NCI-H2196 (cell line): ENCODE data around the gene TRAPPC12.
A peak's percentile ranks its signal among the peaks of the same experiment; 100 is the strongest.
"Not testable (repeated sequence)": the region's sequence is repeated elsewhere in the genome, so short reads cannot be mapped to it uniquely, and the experiment has no call there.

Source experiments
- DNase-seq: peaks from one replicate; lab custom pipeline; 2025; ENCODE audit not compliant: unreplicated experiment; lab: John Stamatoyannopoulos, UW

Gene TRAPPC12

DNA sequence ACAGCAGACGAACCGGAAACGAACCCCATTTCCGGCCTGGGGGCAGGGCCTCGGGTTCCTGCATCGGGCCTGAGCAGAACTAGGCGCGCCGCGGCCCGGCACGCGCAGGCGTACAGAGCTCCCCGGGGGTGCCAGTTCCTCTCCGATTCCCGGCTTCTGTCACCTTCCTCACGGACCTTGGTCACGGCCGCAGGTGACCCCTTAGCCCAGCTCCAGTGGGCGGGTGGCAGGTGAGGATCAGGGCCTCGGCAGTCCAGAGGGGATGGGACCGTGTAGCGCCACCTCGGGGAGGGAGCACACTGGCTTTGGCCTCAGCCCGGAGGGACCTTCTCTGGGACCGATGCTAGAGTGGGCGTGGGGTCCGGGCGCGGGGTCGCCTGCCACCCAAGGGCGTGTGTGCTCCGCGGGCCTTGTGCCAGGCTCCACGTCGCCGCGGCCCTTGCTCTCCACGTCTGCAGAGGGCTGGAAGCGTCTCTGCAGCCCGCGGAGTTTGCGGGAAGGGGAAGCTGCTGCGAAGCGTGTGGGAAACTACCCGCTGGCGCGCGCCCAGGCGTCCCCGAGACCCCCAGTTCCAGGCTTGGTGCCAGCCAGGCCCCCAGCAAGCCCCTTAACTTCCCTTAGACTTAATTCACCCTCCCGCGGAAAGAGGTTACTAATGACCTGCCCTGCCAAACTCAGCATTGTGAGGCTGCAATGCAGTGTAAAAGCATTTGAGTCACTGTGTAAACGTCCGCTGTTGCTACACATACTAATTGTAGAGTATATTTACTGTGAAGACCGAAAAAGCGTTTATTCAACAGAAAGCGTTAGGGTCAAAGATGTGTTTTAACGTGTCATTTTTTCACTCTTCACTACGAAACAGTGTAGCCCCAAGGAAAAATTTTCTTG is at the start of gene TRAPPC12:
Gene TRAPPC12, plus strand, starts transcription at position 48 of the 888 bp plus-strand sequence. CDS start 7,930 bp downstream, outside the sequence.
- DNase-seq, result peak; percentile 92

DNA sequence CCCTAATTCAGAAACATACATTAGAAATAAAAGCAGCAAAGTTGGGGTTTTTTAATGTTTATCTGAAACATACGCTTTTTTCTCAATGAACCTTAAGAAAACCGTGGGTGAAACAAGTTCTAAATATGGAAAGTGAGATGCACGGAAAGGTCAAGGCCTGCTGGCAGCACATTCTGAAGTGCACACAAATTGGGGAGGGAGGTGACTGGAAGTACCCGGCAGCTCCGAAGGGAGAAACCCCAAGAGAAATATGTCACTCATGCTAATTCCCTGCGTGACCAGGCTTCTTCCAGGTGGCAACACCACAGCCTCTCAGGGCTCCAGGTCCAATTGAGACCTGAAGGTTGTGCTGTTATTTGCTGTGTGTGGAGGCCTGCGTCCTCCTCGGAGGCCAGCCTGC is 47.4 kb upstream of the TRAPPC12 start:
- no peak for DNase-seq

DNA sequence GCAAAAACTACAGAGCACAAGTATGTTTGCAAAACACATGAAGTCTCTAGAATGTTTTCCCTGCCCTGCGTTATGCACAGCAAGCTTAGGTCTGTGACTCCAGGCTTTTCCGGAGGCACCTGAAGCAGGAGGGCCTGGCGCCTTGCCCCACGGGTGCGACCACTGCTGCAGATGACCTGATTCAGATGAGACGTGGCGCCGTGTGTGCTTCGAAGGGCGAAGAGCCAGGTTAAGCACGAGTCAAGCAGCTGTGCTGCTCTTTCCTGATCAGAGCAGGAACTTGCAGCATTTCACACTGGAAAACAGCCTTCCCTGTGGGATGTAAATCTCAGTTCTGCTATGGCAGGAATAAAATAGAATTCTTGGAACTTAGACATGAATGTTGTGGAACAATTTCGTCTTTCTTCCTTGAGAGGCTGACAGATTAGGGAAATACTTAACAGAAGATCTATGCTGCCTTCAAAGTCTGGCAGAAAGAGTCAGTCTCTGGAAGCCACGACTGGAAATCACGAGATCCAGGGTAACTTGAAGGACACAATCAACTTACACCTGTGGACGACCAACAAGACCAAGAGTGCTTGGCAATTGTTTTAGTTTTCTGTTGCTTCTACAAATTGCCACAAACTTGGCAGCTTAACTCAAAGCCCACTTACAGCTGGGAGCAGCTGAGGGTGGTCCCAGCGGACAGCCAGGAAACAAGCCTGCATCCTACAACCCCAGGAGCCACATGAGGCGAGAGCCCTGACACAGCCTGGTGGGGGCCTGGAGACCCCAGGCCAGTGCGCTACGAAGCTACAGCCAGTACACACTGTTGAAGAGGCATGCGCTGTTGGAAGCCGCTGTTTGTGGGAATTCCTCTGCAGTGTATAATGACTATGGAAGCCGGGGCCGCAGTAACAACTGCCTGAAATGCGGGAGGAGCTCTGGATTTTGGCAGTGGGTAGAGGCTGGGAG is 44.8 kb upstream of the TRAPPC12 start:
- no peak for DNase-seq

DNA sequence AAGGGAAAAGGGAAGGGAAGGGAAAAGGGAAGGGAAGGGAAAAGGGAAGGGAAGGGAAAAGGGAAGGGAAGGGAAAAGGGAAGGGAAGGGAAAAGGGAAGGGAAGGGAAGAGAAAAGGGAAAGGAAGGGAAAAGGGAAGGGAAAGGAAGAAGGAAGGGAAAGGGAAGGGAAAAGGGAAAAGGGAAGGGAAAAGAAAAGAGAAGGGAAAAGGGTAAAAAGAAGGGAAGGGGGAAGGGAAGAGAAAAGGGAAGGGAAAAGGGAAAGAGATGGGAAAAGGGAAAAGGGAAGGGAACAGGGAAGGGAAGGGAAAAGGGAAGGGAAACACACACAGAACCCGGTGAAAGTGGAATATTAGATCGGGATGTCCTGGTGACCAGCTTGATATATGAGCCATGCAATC is 42.6 kb upstream of the TRAPPC12 start:
- DNase-seq, result no peak

DNA sequence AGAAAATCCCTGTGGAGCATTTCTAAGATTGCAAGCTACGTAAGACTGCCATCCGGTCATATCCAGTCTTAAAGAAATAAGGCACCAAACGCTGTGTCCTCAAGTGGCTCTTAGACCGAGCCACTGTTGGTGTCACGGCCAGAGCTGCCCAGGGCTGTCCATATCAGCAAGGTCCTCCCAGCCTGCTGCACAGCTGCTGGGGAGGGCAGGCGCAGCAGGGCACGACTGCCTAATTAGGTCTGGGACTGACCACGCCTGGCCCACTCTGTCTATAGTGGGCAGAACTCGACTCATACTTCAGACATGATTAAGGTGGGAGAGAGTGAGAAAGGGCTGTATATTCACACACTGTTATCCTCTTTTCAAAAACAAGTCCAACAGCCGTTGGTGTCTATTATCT is 41.2 kb upstream of the TRAPPC12 start:
- DNase-seq, result no peak

DNA sequence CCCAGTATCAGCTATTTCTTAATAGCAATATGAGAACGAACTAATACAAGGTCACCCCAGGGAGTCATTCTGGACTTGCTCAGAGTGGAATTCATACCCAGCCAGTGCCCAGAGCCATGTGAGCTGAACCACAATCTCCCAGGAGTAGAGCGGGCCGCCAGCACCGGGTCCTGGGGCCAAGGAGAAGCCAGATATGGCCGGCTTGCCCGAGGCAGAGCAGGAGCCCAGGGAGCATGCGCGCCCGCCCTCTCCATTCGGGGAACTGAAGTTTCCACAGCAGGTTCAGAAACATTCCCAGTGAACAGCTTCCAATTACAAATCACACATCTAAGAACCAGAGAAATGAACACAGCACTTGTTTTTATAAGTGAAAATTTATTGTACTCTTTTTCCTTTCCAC is 39.4 kb upstream of the TRAPPC12 start:
- DNase-seq, result no peak

DNA sequence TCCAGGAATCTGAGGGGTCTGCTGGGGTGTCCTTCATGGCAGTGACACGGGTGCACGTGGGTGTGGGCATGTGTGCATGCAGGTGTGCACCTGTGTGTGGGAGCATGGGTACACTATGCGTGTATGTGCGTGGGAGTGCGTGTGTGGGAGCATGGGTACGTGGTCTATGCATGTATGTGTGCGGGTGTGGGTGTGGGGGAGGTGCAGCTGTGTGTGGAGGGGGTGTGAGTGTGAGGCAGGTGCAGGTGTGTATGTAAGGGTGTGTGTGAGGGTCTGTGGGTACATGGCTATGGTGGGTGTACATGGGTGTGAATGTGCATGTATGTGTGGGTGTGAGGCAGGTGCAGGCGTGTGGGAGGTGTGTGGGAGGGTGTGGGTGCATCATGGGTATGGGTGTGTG is 38.2 kb upstream of the TRAPPC12 start:
- no peak for DNase-seq

DNA sequence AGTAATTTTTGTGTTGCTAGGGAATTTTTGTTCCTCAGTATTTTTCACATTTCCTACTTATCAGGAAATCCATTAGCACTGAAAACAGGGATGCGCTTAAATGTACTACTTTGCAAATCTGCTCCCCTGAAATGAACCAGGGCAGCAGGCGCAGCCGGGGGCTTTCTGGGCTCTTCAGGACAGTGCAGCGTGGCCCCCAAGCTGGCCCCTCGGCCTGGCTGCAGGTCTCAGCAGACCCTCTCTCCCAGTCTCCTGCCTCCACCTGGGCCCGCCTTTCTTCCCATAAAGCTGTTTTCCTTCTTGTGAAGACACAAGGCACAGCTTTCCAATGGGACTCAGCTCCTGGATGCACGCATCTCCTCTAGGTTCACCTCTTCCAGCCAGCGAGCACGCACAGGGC is 37.2 kb upstream of the TRAPPC12 start:
- no peak for DNase-seq

DNA sequence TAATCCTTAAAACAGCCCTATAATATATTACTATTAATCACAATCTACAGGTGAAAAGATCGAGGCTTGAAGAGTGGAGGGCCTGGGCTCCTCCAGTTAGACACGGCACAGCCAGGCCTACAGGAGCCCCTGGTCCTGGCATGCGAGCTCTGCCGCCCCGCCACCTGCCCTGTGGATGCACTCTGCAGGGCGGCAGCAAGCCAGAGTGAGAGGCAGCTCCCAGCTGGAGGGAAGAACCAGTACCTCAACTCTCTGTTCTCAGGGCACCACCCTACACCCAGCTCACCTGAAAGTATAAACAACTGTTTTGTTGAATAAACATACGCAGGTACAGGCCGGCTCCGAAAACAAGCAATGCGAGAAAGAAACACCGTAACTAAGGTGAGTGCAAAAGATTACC is 36.5 kb upstream of the TRAPPC12 start:
- no peak for DNase-seq

DNA sequence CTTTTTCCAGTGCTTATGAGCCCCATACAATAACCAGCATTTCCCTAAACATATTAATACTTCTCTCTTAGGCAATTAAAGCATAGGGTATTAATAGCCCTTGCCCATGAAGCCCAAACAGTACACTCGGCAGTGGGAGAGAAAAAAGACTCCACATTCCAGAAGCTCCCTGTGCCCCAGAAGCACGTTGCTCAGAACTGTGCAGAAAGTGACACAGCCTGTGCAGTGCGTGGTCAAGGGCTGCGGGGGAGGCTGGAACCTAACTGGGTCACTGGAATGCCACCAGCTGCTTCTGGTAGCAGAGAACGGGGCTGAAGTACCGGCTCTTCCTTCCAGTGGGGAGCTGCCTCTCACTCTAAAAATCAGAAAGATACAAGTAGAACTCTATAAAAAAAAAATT is 34.6 kb upstream of the TRAPPC12 start:
- DNase-seq, result no peak

DNA sequence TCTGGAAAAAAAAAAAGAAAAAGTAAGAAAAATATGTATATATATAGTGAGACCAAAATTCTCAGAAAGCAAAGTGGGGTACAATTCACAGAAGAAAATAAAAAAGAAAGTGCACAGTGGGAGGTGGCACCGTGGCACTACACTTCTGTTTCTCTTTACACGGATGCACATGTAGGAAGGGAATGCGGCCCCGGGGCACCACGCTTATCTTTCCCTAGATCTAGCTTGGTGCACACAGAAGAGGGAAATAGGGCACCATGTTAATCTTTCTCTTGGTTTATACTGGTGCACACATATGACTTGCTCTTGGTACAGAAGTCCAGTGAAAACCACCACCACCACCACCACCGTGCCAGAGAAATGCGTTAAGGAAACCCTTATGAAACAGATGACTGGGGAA is 33.9 kb upstream of the TRAPPC12 start:
- DNase-seq, result no peak

DNA sequence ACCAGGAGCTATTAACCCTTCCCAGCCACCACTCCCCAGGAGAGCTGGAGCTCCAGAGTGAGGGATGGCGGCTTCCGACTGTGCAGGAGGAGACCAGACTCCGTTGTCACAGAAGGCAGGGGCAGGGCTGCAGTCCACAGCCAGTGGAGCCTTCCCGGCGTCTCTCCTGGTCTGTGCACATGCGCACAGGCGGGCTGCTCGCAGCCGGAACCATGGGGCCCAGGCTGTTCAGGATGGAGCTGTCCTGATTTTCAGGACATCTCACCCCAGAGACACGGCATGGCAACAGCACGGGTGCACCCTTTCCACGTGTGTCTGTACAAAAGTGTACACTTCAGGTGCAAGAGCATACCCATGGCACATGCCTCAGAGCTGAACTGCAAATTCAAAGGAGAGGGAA is 30.7 kb upstream of the TRAPPC12 start:
- DNase-seq, result no peak

DNA sequence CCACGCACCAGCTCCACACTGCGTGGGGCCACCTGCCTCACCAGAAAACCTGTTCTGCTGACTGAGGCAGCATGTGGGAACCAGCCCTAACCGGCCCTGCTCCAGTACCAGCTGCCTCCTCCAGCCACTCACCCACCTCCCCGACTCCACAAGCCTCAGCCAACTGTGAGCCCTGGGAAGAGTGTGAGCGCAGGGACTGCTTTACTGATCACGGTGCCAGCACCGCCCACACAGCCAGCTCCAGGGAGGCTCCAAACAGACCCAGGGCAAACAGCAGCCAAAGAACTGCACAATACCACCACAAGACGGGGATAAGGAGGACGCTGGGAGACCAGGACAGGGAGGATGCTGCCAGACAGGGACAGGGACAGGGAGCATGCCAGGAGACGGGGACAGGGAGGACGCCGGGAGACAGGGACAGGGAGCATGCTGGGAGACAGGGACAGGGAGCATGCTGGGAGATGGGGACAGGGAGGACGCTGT is 30.2 kb upstream of the TRAPPC12 start:
- peak; percentile 16 for DNase-seq

DNA sequence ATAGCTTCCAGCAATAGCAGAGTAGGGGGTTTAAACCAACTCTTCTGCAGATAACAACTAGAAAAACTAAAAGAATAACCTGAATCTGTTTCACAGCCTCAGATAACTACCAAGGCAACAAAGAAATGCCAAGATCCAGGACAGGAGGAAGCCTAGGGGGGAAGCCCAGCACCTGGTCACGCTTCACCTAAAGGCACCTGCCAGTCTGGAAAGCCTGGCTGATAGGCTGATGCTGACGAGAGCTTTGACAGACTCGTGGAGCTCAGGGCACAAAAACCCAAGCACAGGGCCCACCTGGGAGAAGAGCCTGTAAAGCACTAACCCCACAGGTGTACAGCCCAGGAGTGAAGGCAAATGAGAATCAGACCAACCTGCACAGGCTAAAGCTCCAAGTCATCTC is 24.5 kb upstream of the TRAPPC12 start:
- DNase-seq, result no peak

DNA sequence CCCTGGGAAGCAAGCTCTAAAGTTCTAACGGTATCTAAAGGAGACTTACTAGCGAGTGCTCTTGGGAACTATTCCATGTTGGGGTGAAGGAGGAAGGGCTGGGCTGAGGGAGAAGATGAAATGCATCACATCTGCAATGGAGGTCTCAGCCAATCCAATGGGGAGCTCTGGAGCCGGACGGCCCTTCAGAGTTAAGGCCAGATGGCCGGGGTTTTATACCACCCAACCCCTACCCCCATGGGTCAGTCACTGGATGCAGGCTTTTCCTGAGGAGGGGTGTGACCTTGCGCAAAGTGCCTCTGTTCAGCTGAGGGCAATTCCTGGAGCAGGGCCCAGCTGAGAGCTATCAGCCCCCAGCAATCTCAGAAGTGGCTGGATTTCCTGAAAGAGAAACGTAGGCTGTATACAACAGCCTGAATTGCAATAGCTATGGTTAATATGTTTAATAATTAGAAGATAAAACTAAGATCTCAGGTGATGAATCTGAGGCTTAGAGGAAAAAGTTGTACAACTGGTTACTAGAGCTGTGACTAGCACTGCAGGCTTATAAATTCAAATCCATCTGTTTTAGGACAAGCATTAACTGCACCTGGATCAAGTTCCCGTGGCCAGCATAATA is 23.4 kb upstream of the TRAPPC12 start:
- DNase-seq, result no peak

DNA sequence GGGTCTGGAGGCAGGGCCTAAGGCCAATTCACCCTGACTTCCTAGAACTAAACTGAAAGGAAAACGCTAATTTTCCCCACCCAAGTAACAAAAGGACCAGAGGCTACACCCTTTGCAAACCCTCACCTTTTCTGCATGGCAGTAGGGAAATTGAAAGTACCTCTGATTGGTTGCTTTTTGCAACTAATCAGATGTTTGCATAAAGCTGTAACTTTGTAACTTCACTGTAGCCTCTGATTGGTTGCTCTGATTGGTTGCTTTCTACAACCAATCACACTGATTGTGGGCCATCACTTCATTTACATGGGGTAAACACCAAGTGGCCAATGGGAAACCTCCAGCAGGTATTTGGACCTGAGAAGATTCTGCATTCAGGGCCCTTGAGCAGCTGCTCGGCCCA is 22.7 kb upstream of the TRAPPC12 start:
- peak; percentile 89 for DNase-seq

DNA sequence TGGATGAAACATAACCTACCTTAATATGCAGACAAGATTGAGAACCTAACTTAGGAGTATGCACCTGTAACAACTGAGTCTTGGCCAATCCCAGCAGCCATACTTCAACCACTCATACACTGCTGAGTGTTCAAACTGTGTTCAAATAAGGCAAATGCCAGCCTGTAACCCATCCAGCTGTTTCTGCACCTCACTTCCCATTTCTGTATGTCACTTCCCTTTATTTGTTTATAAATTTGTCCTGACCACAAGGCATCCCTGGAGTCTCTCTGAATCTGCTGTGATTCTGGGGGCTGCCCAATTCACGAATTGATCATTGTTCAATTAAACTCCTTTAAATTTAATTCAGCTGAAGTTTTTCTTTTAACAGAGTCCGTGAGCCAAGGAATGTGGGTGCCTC is 22.0 kb upstream of the TRAPPC12 start:
- not testable (repeated sequence) for DNase-seq

DNA sequence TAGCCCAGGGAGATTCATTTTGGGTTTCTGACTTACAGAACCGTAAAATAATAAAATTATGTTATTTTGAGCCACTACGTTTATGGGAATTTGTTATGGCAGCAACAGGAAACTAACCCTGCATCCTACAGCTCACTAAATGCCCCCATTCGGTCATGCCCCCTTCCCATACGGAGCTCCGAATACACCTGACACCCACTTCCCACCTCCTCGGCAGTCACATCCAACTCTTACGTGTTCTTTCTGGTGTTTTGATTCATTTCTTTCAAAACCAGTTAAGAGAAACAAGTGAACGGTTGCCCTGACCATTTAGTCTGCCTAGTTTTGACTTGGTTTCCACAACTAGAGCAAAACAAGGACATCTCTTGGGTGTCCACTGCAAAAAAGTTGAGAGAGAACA is 21.6 kb upstream of the TRAPPC12 start:
- DNase-seq, result no peak

DNA sequence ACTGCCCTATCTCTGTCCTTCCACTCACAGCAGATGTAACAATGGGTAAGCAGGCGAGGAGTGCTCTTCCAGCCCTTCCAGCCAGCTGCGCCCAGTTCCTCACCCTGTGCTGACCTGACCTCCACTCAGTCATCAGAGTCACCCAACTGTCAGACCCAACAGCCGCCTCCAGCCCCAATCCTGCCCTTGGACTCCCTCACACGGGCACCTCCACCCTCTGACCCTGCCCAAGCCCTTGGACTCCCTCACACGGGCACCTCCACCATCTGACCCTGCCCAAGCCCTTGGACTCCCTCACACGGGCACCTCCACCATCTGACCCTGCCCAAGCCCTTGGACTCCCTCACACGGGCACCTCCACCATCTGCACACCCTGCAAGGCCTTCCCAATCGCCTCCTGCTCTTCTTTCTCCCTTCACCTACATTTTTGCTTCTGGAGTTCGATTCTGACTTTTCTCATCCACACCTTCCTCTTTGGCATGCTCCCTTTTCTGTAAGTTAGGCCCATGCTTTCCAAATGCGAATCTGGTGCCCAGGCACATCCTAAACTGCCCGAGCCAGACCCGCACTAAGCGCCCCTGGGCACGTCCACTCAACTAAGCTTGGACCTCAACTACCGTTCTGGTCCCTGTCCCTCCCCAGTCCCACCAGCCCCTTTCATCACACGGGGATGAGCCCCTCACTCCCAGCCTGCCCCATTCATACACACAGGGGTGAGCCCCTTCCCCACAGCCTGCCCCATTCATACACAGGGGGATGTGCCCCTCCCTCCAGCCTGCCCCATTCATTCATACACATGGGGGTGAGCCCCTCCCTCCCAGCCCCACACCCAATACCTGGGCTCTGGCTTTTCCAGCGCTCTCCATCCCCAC is 17.7 kb upstream of the TRAPPC12 start:
- DNase-seq, result no peak

DNA sequence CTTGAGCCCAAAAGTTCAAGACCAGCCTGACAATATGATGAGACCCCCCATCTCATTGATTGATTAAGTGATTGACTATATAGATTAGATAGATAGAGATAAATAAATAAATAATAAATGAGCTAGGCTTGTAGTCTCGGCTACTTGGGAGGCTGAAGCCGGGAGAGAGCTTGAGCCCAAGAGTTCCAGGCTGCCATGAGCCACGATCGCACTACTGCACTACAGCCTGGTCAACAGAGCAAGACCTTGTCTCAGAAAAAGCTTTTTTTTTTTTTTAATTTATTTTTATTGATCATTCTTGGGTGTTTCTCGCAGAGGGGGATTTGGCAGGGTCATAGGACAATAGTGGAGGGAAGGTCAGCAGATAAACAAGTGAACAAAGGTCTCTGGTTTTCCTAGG is 14.3 kb upstream of the TRAPPC12 start:
- no peak for DNase-seq
